GM12865 (cell line): ENCODE data around the gene CECR2.

Source experiments
- DNase-seq: peaks from one replicate; pipeline ENCODE4 v3.0.0; 2010; ENCODE audit warnings: low read depth
- H3K4me3 ChIP-seq: 2 replicates; pipeline ENCODE4 v1.5.1; 2011; ENCODE audit warnings: mild to moderate bottlenecking, low read depth, low read length, control low read depth
- CTCF ChIP-seq: IDR thresholded peaks from 2 replicates; pipeline ENCODE4 v1.5.1; 2011; ENCODE audit warnings: low read length, control low read depth, low read depth, inconsistent platforms; ENCODE audit not compliant: insufficient read depth; ENCODE audit errors: missing control alignments

The CECR2 gene

GRCh38 chr22:17379944-17380343 is 10.7 kb downstream of the CECR2 start:
- no peak overlapping the region for H3K4me3 ChIP-seq
- TF ChIP-seq CTCF, result no peak
- DNase-seq, result no peak

- TF ChIP-seq CTCF, result no peak
- DNase-seq, result no peak
- H3K4me3 ChIP-seq, result no peak overlapping the region
These were observed 11.3 kb downstream of the CECR2 start for GRCh38 chr22:17380359-17381087.

GRCh38 chr22:17381192-17381913 is 12.1 kb downstream of the CECR2 start:
- no peak for DNase-seq
- no peak overlapping the region for H3K4me3 ChIP-seq
- TF ChIP-seq CTCF, result no peak

- TF ChIP-seq CTCF, result no peak
- H3K4me3 ChIP-seq, result no peak overlapping the region
- DNase-seq, result no peak
These were observed 15.5 kb downstream of the CECR2 start for GRCh38 chr22:17384612-17385330.

GRCh38 chr22:17387356-17387755 is 18.1 kb downstream of the CECR2 start:
- H3K4me3 ChIP-seq, result no peak overlapping the region
- TF ChIP-seq CTCF, result no peak

GRCh38 chr22:17388235-17388634 is 19.0 kb downstream of the CECR2 start:
- DNase-seq, result no peak
- H3K4me3 ChIP-seq, result no peak overlapping the region
- TF ChIP-seq CTCF, result no peak

More at GRCh38 chr22:17387356-17387755, 18.1 kb downstream of the CECR2 start:
- no peak for DNase-seq
